ENCODE data around the gene BORCS5.

Gene BORCS5

DNA sequence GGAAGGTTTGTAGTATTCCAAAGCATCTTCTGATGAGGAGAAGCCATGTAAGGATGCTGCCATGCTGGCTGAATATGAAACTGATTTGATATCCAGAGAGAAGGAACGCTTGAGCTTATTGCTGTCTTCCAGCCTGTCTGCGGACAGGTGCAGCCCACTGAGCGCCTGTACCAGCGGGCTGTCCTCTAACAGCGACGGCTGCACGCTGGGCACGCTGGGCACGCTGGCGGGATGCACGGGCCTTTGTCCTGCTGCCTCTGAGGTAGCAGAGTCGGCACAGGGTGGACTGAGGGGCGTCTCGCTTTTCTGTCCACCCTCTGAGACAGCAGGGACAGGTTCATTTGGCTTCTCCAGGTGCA, 120.6 kb downstream of the BORCS5 start:
- DNase-seq (ENCODE audit: low spot score), result no peak
- in situ Hi-C loops (cut with MboI; ENCODE audit: low pct_unique_long_range_greater_than_20kb, low sequenced_read_pairs, unreplicated experiment), result no loop called here
- TF ChIP-seq, protein P1, sequence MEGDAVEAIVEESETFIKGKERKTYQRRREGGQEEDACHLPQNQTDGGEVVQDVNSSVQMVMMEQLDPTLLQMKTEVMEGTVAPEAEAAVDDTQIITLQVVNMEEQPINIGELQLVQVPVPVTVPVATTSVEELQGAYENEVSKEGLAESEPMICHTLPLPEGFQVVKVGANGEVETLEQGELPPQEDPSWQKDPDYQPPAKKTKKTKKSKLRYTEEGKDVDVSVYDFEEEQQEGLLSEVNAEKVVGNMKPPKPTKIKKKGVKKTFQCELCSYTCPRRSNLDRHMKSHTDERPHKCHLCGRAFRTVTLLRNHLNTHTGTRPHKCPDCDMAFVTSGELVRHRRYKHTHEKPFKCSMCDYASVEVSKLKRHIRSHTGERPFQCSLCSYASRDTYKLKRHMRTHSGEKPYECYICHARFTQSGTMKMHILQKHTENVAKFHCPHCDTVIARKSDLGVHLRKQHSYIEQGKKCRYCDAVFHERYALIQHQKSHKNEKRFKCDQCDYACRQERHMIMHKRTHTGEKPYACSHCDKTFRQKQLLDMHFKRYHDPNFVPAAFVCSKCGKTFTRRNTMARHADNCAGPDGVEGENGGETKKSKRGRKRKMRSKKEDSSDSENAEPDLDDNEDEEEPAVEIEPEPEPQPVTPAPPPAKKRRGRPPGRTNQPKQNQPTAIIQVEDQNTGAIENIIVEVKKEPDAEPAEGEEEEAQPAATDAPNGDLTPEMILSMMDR (IDR thresholded peaks at IDR 0.05; ENCODE audit: extremely low read depth, insufficient read depth, missing control alignments), result no peak

DNA sequence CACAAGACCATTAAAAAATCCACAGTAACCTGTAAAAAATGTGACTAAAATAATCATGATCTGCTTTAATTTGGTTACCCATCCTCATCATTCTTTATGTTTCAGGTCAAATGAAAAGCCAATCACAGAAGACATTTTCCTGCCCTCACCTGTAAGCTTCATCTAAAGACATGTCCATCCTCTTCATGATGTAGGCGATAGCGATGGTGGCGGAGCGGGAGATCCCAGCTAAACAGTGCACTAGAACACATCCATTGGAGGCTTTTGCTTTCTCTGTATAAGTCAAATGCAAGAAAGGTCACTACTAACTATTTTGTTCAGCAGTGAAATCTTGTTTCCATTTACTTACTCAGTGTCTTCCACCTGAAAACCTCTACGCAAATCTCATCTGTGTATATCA, 123.2 kb downstream of the BORCS5 start:
- DNase-seq (ENCODE audit: low spot score), result no peak
- in situ Hi-C loops (cut with MboI; ENCODE audit: low pct_unique_long_range_greater_than_20kb, low sequenced_read_pairs, unreplicated experiment), result no loop called here
- TF ChIP-seq, protein P1 (IDR thresholded peaks at IDR 0.05; ENCODE audit: extremely low read depth, insufficient read depth, missing control alignments), result no peak

DNA sequence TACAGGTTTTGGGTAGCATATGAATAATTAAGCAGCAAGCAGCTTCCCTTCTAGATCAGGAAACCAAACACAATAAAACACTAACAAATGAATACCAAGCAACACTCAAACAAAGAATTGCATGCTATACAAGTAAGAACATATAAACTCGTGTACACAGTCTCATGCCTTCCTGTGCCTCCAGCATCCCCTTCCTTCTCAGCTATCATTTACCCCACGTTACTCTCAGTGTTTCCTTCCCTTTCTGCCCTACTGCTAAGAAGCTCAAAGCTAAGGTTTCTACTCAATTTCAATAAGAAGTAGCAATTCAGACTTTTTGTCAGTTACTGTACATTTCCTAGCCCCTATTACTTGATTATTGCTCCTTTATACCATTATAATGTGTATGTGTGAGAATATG, 124.8 kb downstream of the BORCS5 start:
- TF ChIP-seq, protein P1 (IDR thresholded peaks at IDR 0.05; ENCODE audit: extremely low read depth, insufficient read depth, missing control alignments), result no peak
- in situ Hi-C loops (cut with MboI; ENCODE audit: low pct_unique_long_range_greater_than_20kb, low sequenced_read_pairs, unreplicated experiment), result no loop called here
- no peak for DNase-seq (ENCODE audit: low spot score)

DNA sequence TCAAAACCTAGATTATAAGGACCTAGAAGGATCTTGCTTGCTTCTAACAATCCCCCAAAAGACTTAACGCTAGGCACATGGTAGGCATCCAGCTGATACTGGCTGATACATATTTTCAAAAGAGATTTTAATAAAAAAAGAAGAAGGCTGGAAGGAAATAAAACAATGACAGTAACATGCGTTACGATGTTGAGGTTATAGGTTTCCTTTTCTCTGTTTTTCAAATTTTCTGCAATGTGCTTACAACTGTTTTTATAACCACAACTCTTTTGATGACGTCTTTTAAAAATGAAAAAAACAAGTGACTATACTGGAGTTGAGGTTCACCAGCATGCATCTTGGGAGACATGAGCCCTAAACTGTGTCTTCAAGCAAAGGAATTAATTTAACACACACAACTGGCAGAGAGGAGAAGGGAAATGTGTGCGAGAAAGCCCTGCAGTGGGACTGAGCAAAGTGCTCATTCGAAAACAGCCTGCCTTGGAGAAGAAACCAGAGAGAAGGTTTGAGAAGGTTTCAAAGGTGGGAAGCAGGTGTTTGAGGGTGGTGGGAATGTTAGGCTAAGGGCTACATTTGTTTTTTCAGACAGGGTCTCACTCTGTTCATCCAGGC, 125.4 kb downstream of the BORCS5 start:
- TF ChIP-seq, protein P1 (IDR thresholded peaks at IDR 0.05; ENCODE audit: extremely low read depth, insufficient read depth, missing control alignments), result no peak
- no peak for DNase-seq (ENCODE audit: low spot score)
- in situ Hi-C loops (cut with MboI; ENCODE audit: low pct_unique_long_range_greater_than_20kb, low sequenced_read_pairs, unreplicated experiment), result no loop called here

DNA sequence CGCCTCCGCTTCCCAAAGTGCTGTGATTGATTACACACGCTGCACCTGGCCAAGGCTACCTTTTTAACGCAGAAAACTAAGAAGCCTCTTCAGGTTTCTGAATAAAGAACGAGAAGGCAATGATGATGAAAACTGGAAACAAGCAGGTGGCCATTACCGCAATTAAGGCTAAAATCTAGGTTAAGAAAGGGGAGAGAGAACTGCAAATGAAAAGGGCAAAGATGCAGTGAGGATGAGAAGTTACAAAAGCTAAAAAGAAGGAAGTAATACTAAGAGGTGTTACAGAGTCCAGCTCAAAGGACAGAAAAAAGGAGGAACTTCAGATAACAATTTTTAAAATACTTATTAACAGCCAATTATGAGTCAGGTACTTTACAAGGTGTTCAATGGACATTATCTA, 126.1 kb downstream of the BORCS5 start:
- in situ Hi-C loops (cut with MboI; ENCODE audit: low pct_unique_long_range_greater_than_20kb, low sequenced_read_pairs, unreplicated experiment), result no loop called here
- TF ChIP-seq, protein P1 (IDR thresholded peaks at IDR 0.05; ENCODE audit: extremely low read depth, insufficient read depth, missing control alignments), result no peak
- peak; percentile 36 for DNase-seq (ENCODE audit: low spot score)

DNA sequence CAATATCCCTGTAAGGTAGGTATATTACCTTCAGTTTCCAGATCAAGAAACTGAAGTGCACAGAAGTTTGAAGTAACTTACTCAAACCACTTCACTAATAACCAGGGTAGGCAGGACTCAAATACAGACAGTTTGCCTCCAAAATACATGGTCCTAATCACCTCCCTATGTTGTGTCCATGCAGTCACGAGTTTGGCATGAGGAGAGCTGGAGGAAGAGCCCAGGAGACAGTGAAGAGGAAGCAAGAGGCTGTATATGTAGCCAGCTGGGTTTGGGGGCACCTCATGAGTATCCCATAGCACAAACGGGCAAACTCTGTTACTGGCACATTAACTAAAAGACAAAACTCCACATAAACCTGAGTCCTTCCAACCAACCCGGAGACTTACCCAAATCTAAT, 126.6 kb downstream of the BORCS5 start:
- no peak for DNase-seq (ENCODE audit: low spot score)
- in situ Hi-C loops (cut with MboI; ENCODE audit: low pct_unique_long_range_greater_than_20kb, low sequenced_read_pairs, unreplicated experiment), result no loop called here
- TF ChIP-seq, protein P1 (IDR thresholded peaks at IDR 0.05; ENCODE audit: extremely low read depth, insufficient read depth, missing control alignments), result no peak

Measured in GM13977 (cell line).